GM12864 (cell line): ENCODE data around the gene VPS26A.

Experiments used
- DNase-seq: peaks from one replicate; pipeline ENCODE4 v3.0.0-alpha.2; 2011; ENCODE audit warnings: low read depth
- H3K4me3 ChIP-seq: 2 replicates; pipeline ENCODE4 v1.5.1; 2011; ENCODE audit warnings: mild to moderate bottlenecking, low read depth, low read length, control low read depth
- CTCF ChIP-seq: IDR thresholded peaks from 2 replicates; pipeline ENCODE4 v1.5.1; 2011; ENCODE audit warnings: low read depth, mild to moderate bottlenecking, moderate library complexity, low read length, control low read depth, inconsistent platforms; ENCODE audit errors: missing control alignments

VPS26A gene

GRCh38 chr10:69087590-69088470 is 36.1 kb upstream of the VPS26A start, which contains the start of gene SRGN:
SRGN (plus strand) TSS chr10:69088103; CDS start chr10:69088158, 55 bp downstream.
- peak within 1 kb of the TSS; percentile 87 for H3K4me3 ChIP-seq
- peak; percentile 94 for DNase-seq
- TF ChIP-seq CTCF, result no peak

- H3K4me3 ChIP-seq, result peak overlapping the region; percentile 87
- no peak for TF ChIP-seq CTCF
- DNase-seq, result no peak
Observed at GRCh38 chr10:69088471-69088769, 35.6 kb upstream of the VPS26A start.

GRCh38 chr10:69088801-69089501 is 35.0 kb upstream of the VPS26A start:
- peak; percentile 74 for DNase-seq
- H3K4me3 ChIP-seq, result peak overlapping the region; percentile 87
- TF ChIP-seq CTCF, result no peak

GRCh38 chr10:69089638-69090599 is 34.1 kb upstream of the VPS26A start:
- TF ChIP-seq CTCF, result no peak
- peak overlapping the region; percentile 87 for H3K4me3 ChIP-seq
- peak; percentile 78 for DNase-seq

GRCh38 chr10:69090685-69091084 is 33.3 kb upstream of the VPS26A start:
- TF ChIP-seq CTCF, result no peak
- no peak for DNase-seq
- H3K4me3 ChIP-seq, result peak overlapping the region; percentile 87

GRCh38 chr10:69091143-69091651 is 32.8 kb upstream of the VPS26A start:
- no peak for DNase-seq
- TF ChIP-seq CTCF, result no peak
- H3K4me3 ChIP-seq, result peak overlapping the region; percentile 87
